ENCODE results near the gene MAN2C1.
"Not testable (repeated sequence)": the region's sequence is repeated elsewhere in the genome, so short reads cannot be mapped to it uniquely, and the experiment has no call there.

MAN2C1 gene

GRCh38 chr15:75367913-75368688 is at the start of gene MAN2C1:
TSS of gene MAN2C1 (minus strand) at chr15:75368607. CDS start at chr15:75368583, 24 bp downstream.
- peak; percentile 98 for DNase-seq

- no peak for DNase-seq
Observed at GRCh38 chr15:75416584-75416983, 48.2 kb upstream of the MAN2C1 start.

GRCh38 chr15:75410196-75410595 is 41.8 kb upstream of the MAN2C1 start:
- DNase-seq = no peak

- DNase-seq = no peak
Observed at GRCh38 chr15:75407083-75407482, 38.7 kb upstream of the MAN2C1 start.

GRCh38 chr15:75403892-75404291 is 35.5 kb upstream of the MAN2C1 start:
- no peak for DNase-seq

- no peak for DNase-seq
Observed at GRCh38 chr15:75397494-75397893, 29.1 kb upstream of the MAN2C1 start.

GRCh38 chr15:75389791-75390382 is 21.5 kb upstream of the MAN2C1 start:
- no peak for DNase-seq

GRCh38 chr15:75383986-75384385 is 15.6 kb upstream of the MAN2C1 start:
- DNase-seq = not testable (repeated sequence)

GRCh38 chr15:75380773-75381172 is 12.4 kb upstream of the MAN2C1 start:
- DNase-seq = no peak

- DNase-seq = no peak
Observed at GRCh38 chr15:75371901-75372688, 3.7 kb upstream of the MAN2C1 start.

- no peak for DNase-seq
Observed at GRCh38 chr15:75371486-75371885, 3.1 kb upstream of the MAN2C1 start.

- DNase-seq = no peak
Observed at GRCh38 chr15:75369897-75370581, 1.6 kb upstream of the MAN2C1 start.

GRCh38 chr15:75368689-75369239 is 357 bp upstream of the MAN2C1 start:
- no peak for DNase-seq

- DNase-seq = no peak
Observed at GRCh38 chr15:75367406-75367912, 948 bp downstream of the MAN2C1 start.

- no peak for DNase-seq
Observed at GRCh38 chr15:75367006-75367405, 1.4 kb downstream of the MAN2C1 start.

GRCh38 chr15:75366163-75366562 is 2.2 kb downstream of the MAN2C1 start:
- DNase-seq = no peak

- DNase-seq = no peak
Observed at GRCh38 chr15:75364881-75365280, 3.5 kb downstream of the MAN2C1 start.

- DNase-seq = no peak
Observed at GRCh38 chr15:75363786-75364185, 4.6 kb downstream of the MAN2C1 start.

GRCh38 chr15:75362642-75363249 is 5.7 kb downstream of the MAN2C1 start:
- DNase-seq = no peak

GRCh38 chr15:75361989-75362641 is 6.3 kb downstream of the MAN2C1 start:
- DNase-seq = no peak

GRCh38 chr15:75361361-75361988 is 6.9 kb downstream of the MAN2C1 start:
- no peak for DNase-seq
